ENCODE measurements around the gene PROX2.

PROX2 gene

GRCh38 chr14:74920281-74920680, 44.3 kb upstream of the PROX2 start:
- TF ChIP-seq, protein P1, sequence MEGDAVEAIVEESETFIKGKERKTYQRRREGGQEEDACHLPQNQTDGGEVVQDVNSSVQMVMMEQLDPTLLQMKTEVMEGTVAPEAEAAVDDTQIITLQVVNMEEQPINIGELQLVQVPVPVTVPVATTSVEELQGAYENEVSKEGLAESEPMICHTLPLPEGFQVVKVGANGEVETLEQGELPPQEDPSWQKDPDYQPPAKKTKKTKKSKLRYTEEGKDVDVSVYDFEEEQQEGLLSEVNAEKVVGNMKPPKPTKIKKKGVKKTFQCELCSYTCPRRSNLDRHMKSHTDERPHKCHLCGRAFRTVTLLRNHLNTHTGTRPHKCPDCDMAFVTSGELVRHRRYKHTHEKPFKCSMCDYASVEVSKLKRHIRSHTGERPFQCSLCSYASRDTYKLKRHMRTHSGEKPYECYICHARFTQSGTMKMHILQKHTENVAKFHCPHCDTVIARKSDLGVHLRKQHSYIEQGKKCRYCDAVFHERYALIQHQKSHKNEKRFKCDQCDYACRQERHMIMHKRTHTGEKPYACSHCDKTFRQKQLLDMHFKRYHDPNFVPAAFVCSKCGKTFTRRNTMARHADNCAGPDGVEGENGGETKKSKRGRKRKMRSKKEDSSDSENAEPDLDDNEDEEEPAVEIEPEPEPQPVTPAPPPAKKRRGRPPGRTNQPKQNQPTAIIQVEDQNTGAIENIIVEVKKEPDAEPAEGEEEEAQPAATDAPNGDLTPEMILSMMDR (IDR thresholded peaks at IDR 0.05; ENCODE audit: control insufficient read depth, insufficient read depth, low read depth, low read length, missing control alignments): no peak
- no peak overlapping the region for H3K4me3 ChIP-seq (ENCODE audit: control insufficient read depth, low read depth, low read length)

DNA sequence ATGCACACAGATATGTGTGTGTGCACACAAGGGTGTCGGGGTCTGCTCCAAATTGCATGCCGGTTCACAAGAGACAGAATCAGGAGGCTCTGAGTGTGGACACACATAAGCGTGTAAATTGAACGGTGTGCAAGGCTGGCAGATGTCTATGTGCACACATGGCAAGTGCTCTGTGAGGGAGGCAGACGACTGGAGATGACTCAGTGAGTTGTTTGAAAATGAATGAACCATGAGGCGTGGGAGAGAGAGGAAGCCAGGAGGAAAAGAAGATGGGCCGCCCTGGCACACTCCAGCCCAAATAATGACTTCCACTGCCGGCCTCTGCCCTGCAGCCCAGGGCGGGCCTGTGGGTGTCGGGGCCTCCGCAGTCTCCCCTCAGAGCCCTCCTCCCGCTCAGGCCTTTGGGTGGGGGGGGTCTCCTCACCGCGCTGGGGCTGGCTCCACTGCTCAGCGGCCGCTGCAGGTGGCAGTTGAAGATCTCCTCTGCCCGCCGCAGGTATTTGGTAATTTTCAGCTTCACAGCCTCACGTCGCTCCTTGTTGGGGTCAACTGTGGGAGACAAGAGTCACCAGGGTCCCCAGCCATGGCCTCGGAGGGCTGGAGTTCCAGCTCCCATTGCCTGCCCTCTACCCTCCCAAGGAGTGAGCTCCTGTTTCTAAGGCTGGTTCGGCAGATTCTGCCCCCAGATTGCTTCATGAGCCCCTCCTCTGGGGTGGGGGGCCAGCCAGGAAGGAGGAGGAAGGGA, 43.6 kb upstream of the PROX2 start:
- DNase-seq (ENCODE audit: low read depth): no peak
- no peak overlapping the region for H3K4me3 ChIP-seq (ENCODE audit: control insufficient read depth, low read depth, low read length)
- TF ChIP-seq, protein P1 (IDR thresholded peaks at IDR 0.05; ENCODE audit: control insufficient read depth, insufficient read depth, low read depth, low read length, missing control alignments): no peak

More at GRCh38 chr14:74920281-74920680, 44.3 kb upstream of the PROX2 start:
- no peak for DNase-seq (ENCODE audit: low read depth)

DNA sequence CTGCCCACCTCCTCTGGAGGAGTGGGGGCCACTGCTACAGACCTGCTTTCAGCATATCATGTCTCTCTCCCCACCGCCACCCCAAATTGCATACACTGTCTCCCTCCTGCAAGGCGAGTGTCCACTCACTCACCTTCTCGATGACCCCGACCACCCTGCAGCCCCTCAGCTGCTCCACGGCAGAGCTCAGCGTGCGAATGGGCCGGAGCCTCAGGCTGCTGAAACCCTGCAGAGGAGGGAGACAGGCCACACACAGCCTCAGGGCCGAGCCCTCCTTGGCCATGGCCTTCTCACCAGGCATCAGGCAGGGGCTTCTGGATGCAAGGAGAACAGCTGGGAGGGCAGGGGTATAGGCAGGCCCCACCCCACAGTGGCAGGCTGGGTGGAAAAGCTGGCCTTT, 42.4 kb upstream of the PROX2 start:
- TF ChIP-seq, protein P1 (IDR thresholded peaks at IDR 0.05; ENCODE audit: control insufficient read depth, insufficient read depth, low read depth, low read length, missing control alignments): no peak
- no peak overlapping the region for H3K4me3 ChIP-seq (ENCODE audit: control insufficient read depth, low read depth, low read length)
- no peak for DNase-seq (ENCODE audit: low read depth)

GRCh38 chr14:74917646-74918081, 41.7 kb upstream of the PROX2 start:
- TF ChIP-seq, protein P1 (IDR thresholded peaks at IDR 0.05; ENCODE audit: control insufficient read depth, insufficient read depth, low read depth, low read length, missing control alignments): no peak
- no peak for DNase-seq (ENCODE audit: low read depth)
- H3K4me3 ChIP-seq (ENCODE audit: control insufficient read depth, low read depth, low read length): no peak overlapping the region

DNA sequence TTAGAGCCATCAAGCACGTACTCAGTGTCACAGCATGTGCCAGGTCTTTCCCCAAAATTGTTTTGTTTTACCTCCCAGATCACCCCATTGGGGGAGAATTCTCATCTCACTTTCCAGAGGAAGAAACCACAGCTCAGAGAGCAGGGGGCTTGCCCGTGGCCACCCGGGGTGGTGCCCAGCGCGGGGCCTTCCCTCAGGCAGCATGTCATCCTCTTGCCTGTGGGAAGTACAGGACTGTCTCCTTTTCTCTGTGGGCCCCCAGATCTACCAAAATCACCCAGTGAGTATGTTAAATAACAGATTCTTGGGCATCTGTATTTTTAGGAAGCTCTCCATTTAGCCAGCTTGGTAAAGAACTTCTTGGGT, 41.2 kb upstream of the PROX2 start:
- no peak for DNase-seq (ENCODE audit: low read depth)
- TF ChIP-seq, protein P1 (IDR thresholded peaks at IDR 0.05; ENCODE audit: control insufficient read depth, insufficient read depth, low read depth, low read length, missing control alignments): no peak
- H3K4me3 ChIP-seq (ENCODE audit: control insufficient read depth, low read depth, low read length): no peak overlapping the region

DNA sequence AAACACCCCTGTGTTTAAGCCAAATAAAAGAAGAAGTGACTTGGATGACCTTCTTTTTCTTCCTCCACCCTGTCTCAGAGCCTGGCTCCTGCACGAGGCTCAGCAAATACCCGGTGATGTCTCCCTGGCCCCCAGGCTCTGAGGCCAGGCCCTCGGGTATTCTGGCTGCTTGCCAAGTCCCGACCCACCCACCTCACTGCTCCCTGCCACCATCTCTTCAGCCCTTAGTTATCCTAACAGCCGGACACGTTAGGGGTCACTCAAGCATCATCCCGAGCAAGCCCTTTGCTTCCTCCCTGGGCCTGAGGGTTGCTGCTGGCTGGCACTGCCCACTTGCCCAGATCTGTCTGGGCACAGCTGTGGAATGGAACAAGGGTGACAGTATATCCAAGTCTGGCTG, 39.9 kb upstream of the PROX2 start:
- DNase-seq (ENCODE audit: low read depth): no peak
- no peak overlapping the region for H3K4me3 ChIP-seq (ENCODE audit: control insufficient read depth, low read depth, low read length)
- TF ChIP-seq, protein P1 (IDR thresholded peaks at IDR 0.05; ENCODE audit: control insufficient read depth, insufficient read depth, low read depth, low read length, missing control alignments): no peak
